T47D (cell line): ENCODE measurements around the gene TRIM56.
"Not testable (repeated sequence)": the region's sequence is repeated elsewhere in the genome, so short reads cannot be mapped to it uniquely, and the experiment has no call there.

ENCODE experiments used
- DNase-seq, 2 experiments: peaks; one replicate each; pipeline versions ENCODE4 v3.0.0 to v3.0.0-alpha.2; 2011 to 2012; ENCODE audit warnings: low read depth in 1 of 2, low spot score in 1 of 2
- JUND ChIP-seq: IDR thresholded peaks from 2 replicates; pipeline ENCODE4 v1.6.1; 2012; ENCODE audit warnings: low read depth
- in situ Hi-C: cut with HindIII; loops from 2 replicates; pipeline ENCODE4 v1.10.0; 2016; ENCODE audit warnings: low sequenced_read_pairs, low pct_unique_long_range_greater_than_20kb

Gene TRIM56

GRCh38 chr7:101122933-101123702, 37.8 kb downstream of the TRIM56 start:
- TF ChIP-seq JUND, result no peak
- no peak for DNase-seq
- in situ Hi-C loops, result no loop called here

- DNase-seq, result no peak
- TF ChIP-seq JUND, result no peak
- in situ Hi-C loops, result no loop called here
Measured at GRCh38 chr7:101123703-101124068, 38.4 kb downstream of the TRIM56 start.

GRCh38 chr7:101124376-101125056, 39.2 kb downstream of the TRIM56 start:
- peak in 1 of 2 experiments; percentile 10 for DNase-seq
- in situ Hi-C loops, result no loop called here
- TF ChIP-seq JUND, result no peak

GRCh38 chr7:101125989-101126650, 40.8 kb downstream of the TRIM56 start:
- in situ Hi-C loops, result no loop called here
- DNase-seq, result no peak
- no peak for TF ChIP-seq JUND

GRCh38 chr7:101126651-101127459, 41.6 kb downstream of the TRIM56 start, which contains the start of gene SERPINE1:
Gene SERPINE1 (plus strand): TSS chr7:101127104. CDS start chr7:101128394, 1,290 bp downstream.
- no peak for TF ChIP-seq JUND
- in situ Hi-C loops, result no loop called here
- DNase-seq, result no peak

- no peak for TF ChIP-seq JUND
- no peak for DNase-seq
- in situ Hi-C loops, result no loop called here
Measured at GRCh38 chr7:101127460-101128039, 42.3 kb downstream of the TRIM56 start.

GRCh38 chr7:101128040-101128834, 43.0 kb downstream of the TRIM56 start:
- in situ Hi-C loops, result no loop called here
- DNase-seq, result no peak
- TF ChIP-seq JUND, result no peak

- no peak for DNase-seq
- no peak for TF ChIP-seq JUND
- in situ Hi-C loops, result no loop called here
Measured at GRCh38 chr7:101129603-101130117, 44.4 kb downstream of the TRIM56 start.

- DNase-seq, in situ Hi-C loops: not testable (repeated sequence)
Measured at GRCh38 chr7:101132626-101133600, 47.6 kb downstream of the TRIM56 start.
